Hematopoietic multipotent progenitor cell (in vitro differentiated cells): ENCODE data around the gene ZNF814. TPM values are rescaled to one million over a fixed set of nuclear protein-coding genes. Genes with fewer than 3 reads are reported as not detected.
"Not testable (repeated sequence)": the region's sequence is repeated elsewhere in the genome, so short reads cannot be mapped to it uniquely, and the experiment has no call there.

ENCODE experiments used
- DNase-seq, 3 donors: peaks; one replicate each; pipeline ENCODE4 v3.0.0-alpha.2; 2011 to 2015; ENCODE audit warnings: low read depth in 2 of 3, low spot score in 2 of 3
- total RNA-seq: library from RNA; depleted of rRNA; stranded (reverse); fragments of >200 nt; gene quantifications from one replicate; pipeline ENCODE4 v1.2.3, GENCODE V29; 2012

ZNF814 gene
- 26.7 TPM for total RNA-seq

- DNase-seq, result peak; percentile 39 to 93 (median 75)
Observed at GRCh38 chr19:57888560-57889231, at the start of gene ZNF814. TSS of gene ZNF814 (minus strand) at chr19:57889037. CDS start at chr19:57888802, 235 bp downstream.

GRCh38 chr19:57935731-57936130, 46.9 kb upstream of the ZNF814 start:
- DNase-seq, result no peak

GRCh38 chr19:57934820-57935665, 46.2 kb upstream of the ZNF814 start, which contains the start of gene ZNF418:
TSS of gene ZNF418 (minus strand) at chr19:57935402. CDS start at chr19:57933822, 1,580 bp downstream.
- peak in 2 of 3 donors; percentile 79 to 91 for DNase-seq

- no peak for DNase-seq
Observed at GRCh38 chr19:57927587-57927986, 38.8 kb upstream of the ZNF814 start.

GRCh38 chr19:57916168-57916995, 27.5 kb upstream of the ZNF814 start, which contains the start of gene ZNF417:
TSS of gene ZNF417 (minus strand) at chr19:57916592. CDS start at chr19:57916411, 181 bp downstream.
- DNase-seq, result peak; percentile 68 to 96 (median 93)

GRCh38 chr19:57914531-57914930, 25.7 kb upstream of the ZNF814 start:
- DNase-seq, result no peak

- DNase-seq, result no peak
Observed at GRCh38 chr19:57907394-57907793, 18.6 kb upstream of the ZNF814 start.

GRCh38 chr19:57905258-57905657, 16.4 kb upstream of the ZNF814 start:
- DNase-seq, result no peak

GRCh38 chr19:57903618-57904184, 14.9 kb upstream of the ZNF814 start:
- DNase-seq, result no peak

- no peak for DNase-seq
Observed at GRCh38 chr19:57900311-57900710, 11.5 kb upstream of the ZNF814 start.

- DNase-seq, result not testable (repeated sequence)
Observed at GRCh38 chr19:57890706-57891105, 1.9 kb upstream of the ZNF814 start.

GRCh38 chr19:57888107-57888559, 704 bp downstream of the ZNF814 start:
- DNase-seq, result no peak

GRCh38 chr19:57887195-57887941, 1.5 kb downstream of the ZNF814 start:
- no peak for DNase-seq

- no peak for DNase-seq
Observed at GRCh38 chr19:57886046-57886445, 2.8 kb downstream of the ZNF814 start.

GRCh38 chr19:57873883-57874799, 14.7 kb downstream of the ZNF814 start:
- DNase-seq, result peak in 1 of 3 donors; percentile 34

- DNase-seq, result no peak
Observed at GRCh38 chr19:57872450-57872849, 16.4 kb downstream of the ZNF814 start.

- no peak for DNase-seq
Observed at GRCh38 chr19:57870225-57870624, 18.6 kb downstream of the ZNF814 start.

GRCh38 chr19:57869655-57870054, 19.2 kb downstream of the ZNF814 start:
- DNase-seq, result not testable (repeated sequence)
